H4 (cell line): ENCODE data around the gene OR2T33. TPM values are rescaled to one million over a fixed set of nuclear protein-coding genes. Genes with fewer than 3 reads are reported as not detected.
"Not testable (repeated sequence)": the region's sequence is repeated elsewhere in the genome, so short reads cannot be mapped to it uniquely, and the experiment has no call there.

Source experiments
- DNase-seq: peaks from one replicate; pipeline ENCODE4 v3.0.0-alpha.2; 2015; ENCODE audit warnings: low spot score
- total RNA-seq: library from RNA; depleted of rRNA; stranded (reverse); fragments of >200 nt; shearing (Covaris generic); gene quantifications from 2 replicates; pipeline ENCODE4 v1.2.3, GENCODE V29; 2014; rRNA removed

Gene OR2T33, protein sequence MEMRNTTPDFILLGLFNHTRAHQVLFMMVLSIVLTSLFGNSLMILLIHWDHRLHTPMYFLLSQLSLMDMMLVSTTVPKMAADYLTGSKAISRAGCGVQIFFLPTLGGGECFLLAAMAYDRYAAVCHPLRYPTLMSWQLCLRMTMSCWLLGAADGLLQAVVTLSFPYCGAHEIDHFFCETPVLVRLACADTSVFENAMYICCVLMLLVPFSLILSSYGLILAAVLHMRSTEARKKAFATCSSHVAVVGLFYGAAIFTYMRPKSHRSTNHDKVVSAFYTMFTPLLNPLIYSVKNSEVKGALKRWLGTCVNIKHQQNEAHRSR
- 0.79 TPM in 1 of 2 replicates, not detected in the other for total RNA-seq

GRCh38 chr1:248277876-248278275, at the start of gene OR2T33:
Gene OR2T33, minus strand, starts transcription at chr1:248277976. Its CDS starts 4,162 bp downstream, at chr1:248273814.
- no peak for DNase-seq

DNA sequence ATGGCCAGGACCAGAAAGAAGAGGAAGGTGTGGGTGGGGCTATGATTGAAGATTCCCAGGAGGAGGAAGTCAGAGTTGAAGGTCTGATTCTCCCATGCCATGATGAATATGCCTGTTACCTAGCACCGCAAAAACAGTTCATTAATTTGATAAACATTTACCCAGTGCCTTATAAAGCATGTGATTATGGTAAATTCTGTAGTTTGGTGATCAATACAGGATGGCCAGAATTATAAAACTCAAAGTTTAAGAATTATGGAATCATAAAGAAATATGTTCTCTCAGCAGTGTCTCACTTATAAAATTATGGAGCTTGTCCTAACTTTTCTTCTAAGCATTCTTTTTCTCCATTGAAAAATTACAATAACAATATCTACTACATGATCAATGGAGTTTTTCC, 46.7 kb upstream of the OR2T33 start, which contains the start of gene OR2M7:
OR2M7 (minus strand) TSS at position 101 of the 400 bp plus-strand sequence; CDS start at position 101, 0 bp downstream.
- no peak for DNase-seq

- DNase-seq: no peak
Measured at GRCh38 chr1:248316796-248317195, 39.0 kb upstream of the OR2T33 start.

DNA sequence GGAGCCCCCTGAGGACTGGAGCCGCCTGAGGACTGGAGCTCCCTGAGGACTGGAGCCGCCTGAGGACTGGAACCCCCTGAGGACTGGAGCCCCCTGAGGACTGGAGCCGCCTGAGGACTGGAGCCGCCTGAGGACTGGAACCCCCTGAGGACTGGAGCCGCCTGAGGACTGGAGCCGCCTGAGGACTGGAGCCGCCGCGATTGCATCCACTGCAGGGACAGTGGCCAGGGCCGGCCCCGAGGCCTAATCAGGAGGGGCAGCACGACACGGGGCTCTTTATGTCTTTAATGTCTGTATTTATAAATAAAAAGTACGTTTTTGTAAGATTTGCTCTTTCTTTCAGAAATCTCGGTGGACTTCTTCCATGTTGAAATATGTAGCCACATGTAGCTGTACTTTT, 29.0 kb upstream of the OR2T33 start:
- not testable (repeated sequence) for DNase-seq

DNA sequence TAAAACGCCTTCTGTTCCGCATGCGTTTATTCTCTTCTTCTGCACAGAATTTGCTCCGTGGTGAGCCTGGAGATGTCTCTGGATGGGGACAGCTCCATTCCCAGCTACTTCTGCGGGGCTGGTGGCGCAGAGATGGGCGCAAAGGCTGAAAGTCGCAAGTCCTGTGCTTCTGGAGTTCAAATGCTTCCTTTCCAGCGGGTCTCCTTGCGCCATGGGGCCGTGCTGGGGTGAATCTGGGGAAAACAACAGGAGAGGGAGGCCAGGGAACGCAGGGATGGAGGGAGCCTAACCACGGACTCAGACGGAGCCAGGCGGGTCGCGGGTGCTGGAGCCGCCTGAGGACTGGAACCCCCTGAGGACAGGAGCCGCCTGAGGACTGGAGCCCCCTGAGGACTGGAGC, 28.3 kb upstream of the OR2T33 start:
- no peak for DNase-seq

DNA sequence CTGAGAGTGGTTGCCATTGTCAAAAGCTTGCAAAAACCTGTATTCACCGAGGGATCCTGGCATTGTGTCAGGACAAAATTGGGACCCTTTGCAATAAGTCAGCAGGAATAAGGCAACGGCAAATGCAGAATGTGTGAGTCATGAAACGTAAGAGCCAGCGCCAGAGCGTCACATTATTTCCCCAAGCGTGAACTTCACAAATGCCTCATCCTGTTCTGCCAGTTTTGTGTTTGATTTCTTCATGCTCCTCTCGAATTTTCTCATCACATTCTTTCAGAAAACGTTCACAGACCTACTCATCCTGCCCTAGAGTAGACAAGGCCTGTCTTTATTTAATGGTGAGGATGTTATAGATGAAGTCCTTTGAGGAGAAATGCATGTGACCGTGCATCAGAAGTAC, 27.9 kb upstream of the OR2T33 start:
- not testable (repeated sequence) for DNase-seq

- no peak for DNase-seq
Measured at GRCh38 chr1:248303324-248303723, 25.5 kb upstream of the OR2T33 start, which contains the start of gene OR2T12. Gene OR2T12, minus strand, starts transcription at chr1:248303424. Its CDS starts 7,846 bp downstream, at chr1:248295578.

GRCh38 chr1:248288391-248288790, 10.6 kb upstream of the OR2T33 start:
- no peak for DNase-seq

- DNase-seq: not testable (repeated sequence)
Measured at GRCh38 chr1:248273225-248273624, 4.6 kb downstream of the OR2T33 start.

DNA sequence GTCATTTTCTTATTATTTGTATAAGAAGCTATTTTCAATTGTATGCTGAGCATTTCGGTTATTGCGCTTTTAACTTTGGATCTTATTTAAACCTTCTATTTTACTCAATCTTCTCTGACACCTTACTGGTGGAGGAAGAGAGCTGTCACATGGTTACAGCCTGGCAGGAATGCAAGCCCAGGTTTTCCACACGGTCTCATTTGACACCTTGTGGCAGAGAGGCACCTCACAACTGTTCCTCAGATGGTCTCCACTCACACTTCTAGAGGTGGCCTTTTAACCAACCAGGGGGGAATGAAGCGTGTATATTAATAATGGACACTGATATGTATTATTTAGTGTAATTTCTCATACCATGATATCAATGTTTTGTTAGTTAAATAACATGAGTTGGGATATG, 9.6 kb downstream of the OR2T33 start:
- no peak for DNase-seq

- not testable (repeated sequence) for DNase-seq
Measured at GRCh38 chr1:248259309-248259708, 18.5 kb downstream of the OR2T33 start.

GRCh38 chr1:248243204-248243603, 34.6 kb downstream of the OR2T33 start:
- peak; percentile 50 for DNase-seq

GRCh38 chr1:248239478-248239877, 38.3 kb downstream of the OR2T33 start:
- DNase-seq: no peak

- no peak for DNase-seq
Measured at GRCh38 chr1:248231117-248231516, 46.7 kb downstream of the OR2T33 start, which contains the start of gene OR2M4. Gene OR2M4, plus strand, starts transcription at chr1:248231417. Its CDS starts 7,512 bp downstream, at chr1:248238929.

- no peak for DNase-seq
Measured at GRCh38 chr1:248229360-248229908, 48.3 kb downstream of the OR2T33 start.

DNA sequence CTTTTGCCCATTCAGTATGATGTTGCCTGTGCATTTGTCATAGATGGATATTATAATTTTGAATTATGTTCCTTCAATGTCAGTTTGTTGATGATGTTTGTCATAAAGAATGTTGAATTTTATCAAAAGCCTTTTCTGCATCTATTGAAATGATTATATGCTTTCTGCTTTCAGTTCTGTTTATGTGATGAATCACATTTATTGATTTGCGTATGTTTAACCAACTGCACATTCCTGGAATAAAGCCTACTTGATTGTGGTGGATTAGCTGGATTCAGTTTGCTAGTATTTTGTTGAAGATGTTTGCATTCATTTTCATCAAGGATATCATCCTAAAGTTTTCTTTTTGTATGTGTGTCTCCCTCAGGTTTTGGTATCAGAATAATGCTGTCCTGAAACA, 52.2 kb downstream of the OR2T33 start:
- no peak for DNase-seq

Other genes with a start within 250 kb of the OR2T33 start
- gene OR2L2, start 247.9 kb downstream of the OR2T33 start, total RNA-seq: not detected in 2 replicates
- gene OR2L3, start 231.1 kb downstream of the OR2T33 start, total RNA-seq: not detected in 2 replicates
- gene OR2L13, start 182.8 kb downstream of the OR2T33 start, total RNA-seq: 0.12 TPM in 1 of 2 replicates, not detected in the other
- gene OR2M5, start 132.8 kb downstream of the OR2T33 start, total RNA-seq: not detected in 2 replicates
- not detected in 2 replicates for gene OR2M2, start 103.2 kb downstream of the OR2T33 start, total RNA-seq
- 0.04 TPM in 1 of 2 replicates, not detected in the other for gene OR2M3, start 80.7 kb downstream of the OR2T33 start, total RNA-seq
- not detected in 2 replicates for gene OR2M4, start 46.6 kb downstream of the OR2T33 start, total RNA-seq
- not detected in 2 replicates for gene OR2T12, start 25.4 kb upstream of the OR2T33 start, total RNA-seq
- not detected in 2 replicates for gene OR2M7, start 46.6 kb upstream of the OR2T33 start, total RNA-seq
- gene OR14C36, start 70.8 kb upstream of the OR2T33 start, total RNA-seq: not detected in 2 replicates
- 0.31 TPM in 1 of 2 replicates, not detected in the other for gene OR2T4, start 83.7 kb upstream of the OR2T33 start, total RNA-seq
- not detected in 2 replicates for gene OR2T6, start 97.8 kb upstream of the OR2T33 start, total RNA-seq
- not detected in 2 replicates for gene OR2T1, start 125.1 kb upstream of the OR2T33 start, total RNA-seq
- not detected in 2 replicates for gene OR2T2, start 167.7 kb upstream of the OR2T33 start, total RNA-seq
- not detected in 2 replicates for gene OR2T3, start 195.4 kb upstream of the OR2T33 start, total RNA-seq
- not detected in 2 replicates for gene OR2T5, start 210.6 kb upstream of the OR2T33 start, total RNA-seq
- gene OR2G6, start 230.1 kb upstream of the OR2T33 start, total RNA-seq: not detected in 2 replicates